Fibroblast of lung (primary cell): ENCODE data around the gene SH3GL2. TPM values are rescaled to one million over a fixed set of nuclear protein-coding genes. Genes with fewer than 3 reads are reported as not detected.

Experiments used
- DNase-seq, 2 donors: peaks; one replicate each; pipeline versions ENCODE4 v3.0.0 to v3.0.0-alpha.2; 2010; ENCODE audit warnings: low read depth in 2 of 2
- H2AFZ ChIP-seq: 2 replicates; pipeline ENCODE4 v1.5.1; 2012; ENCODE audit warnings: low read length, control low read depth, inconsistent platforms
- H3K27ac ChIP-seq: 2 replicates; pipeline ENCODE4 v1.5.1; 2011; ENCODE audit warnings: low read length, control low read depth; ENCODE audit not compliant: insufficient read depth
- H3K27me3 ChIP-seq: 2 replicates; pipeline ENCODE4 v1.5.1; 2011; ENCODE audit warnings: mild to moderate bottlenecking, low read length; ENCODE audit not compliant: control insufficient read depth, insufficient read depth
- H3K36me3 ChIP-seq: 2 replicates; pipeline ENCODE4 v1.5.1; 2011; ENCODE audit warnings: low read length; ENCODE audit not compliant: control insufficient read depth, insufficient read depth
- H3K4me1 ChIP-seq: 2 replicates; pipeline ENCODE4 v1.5.1; 2011; ENCODE audit warnings: low read length; ENCODE audit not compliant: control insufficient read depth, insufficient read depth; ENCODE audit errors: extremely low read depth
- H3K4me2 ChIP-seq: 2 replicates; pipeline ENCODE4 v1.5.1; 2011; ENCODE audit warnings: low read length, control low read depth; ENCODE audit not compliant: insufficient read depth; ENCODE audit errors: extremely low read depth
- H3K4me3 ChIP-seq, 4 experiments: fragments of 200-600 bp in 1 of 4; sonication (generic) in 1 of 4; replicated peaks in 1 of 4; 2 replicates each; pipeline ENCODE4 v1.5.1; 2011 to 2016; ENCODE audit warnings: low read length in 4 of 4, low read depth in 3 of 4, mild to moderate bottlenecking in 3 of 4, control low read depth in 2 of 4, inconsistent platforms in 1 of 4, mixed read lengths in 1 of 4; ENCODE audit not compliant: insufficient read depth in 1 of 4; ENCODE audit errors: control extremely low read depth in 1 of 4
- H3K79me2 ChIP-seq: 2 replicates; pipeline ENCODE4 v1.5.1; 2012; ENCODE audit warnings: mild to moderate bottlenecking, low read length, inconsistent platforms; ENCODE audit not compliant: control insufficient read depth, insufficient read depth
- H3K9ac ChIP-seq: 2 replicates; pipeline ENCODE4 v1.5.1; 2011; ENCODE audit warnings: mild to moderate bottlenecking, low read length, control low read depth; ENCODE audit not compliant: insufficient read depth
- H3K9me3 ChIP-seq: 2 replicates; pipeline ENCODE4 v1.5.1; 2012; ENCODE audit warnings: low read depth, low read length; ENCODE audit not compliant: control insufficient read depth, insufficient read depth
- H4K20me1 ChIP-seq: 2 replicates; pipeline ENCODE4 v1.5.1; 2011; ENCODE audit warnings: low read length; ENCODE audit not compliant: control insufficient read depth, insufficient read depth; ENCODE audit errors: extremely low read depth
- EZH2 ChIP-seq: IDR thresholded peaks from 2 replicates; pipeline ENCODE4 v1.5.1; 2012; ENCODE audit warnings: low read length, control low read depth, mild to moderate bottlenecking; ENCODE audit errors: missing control alignments
- polyA plus RNA-seq, 2 donors: library from polyadenylated mRNA; depleted of rRNA in 1 of 2; stranded (reverse) in 1 of 2; unstranded in 1 of 2; fragments of >200 nt; gene quantifications; 2 replicates each; pipeline ENCODE4 v1.2.1, GENCODE V29; 2011 to 2012; ENCODE audit warnings: missing spikeins in 1 of 2
- total RNA-seq: library from RNA; depleted of rRNA; stranded (reverse); fragments of >200 nt; gene quantifications from 2 replicates; pipeline ENCODE4 v1.2.1, GENCODE V29; 2014
- TF ChIP-seq, protein P1 (sequence below), 2 donors: IDR thresholded peaks in 1 of 2; conservative IDR thresholded peaks in 1 of 2; 1 replicate in 1 of 2; 2 replicates in 1 of 2; pipeline ENCODE4 v1.5.1; 2011 to 2012; ENCODE audit warnings: low read length in 2 of 2, control low read depth in 1 of 2, inconsistent platforms in 1 of 2, low read depth in 1 of 2, mild to moderate bottlenecking in 1 of 2

Gene SH3GL2
- total and polyA plus RNA-seq, 2 donors (not counting 1 experiment from before 2014, with no cell fraction given): 0.17 TPM; not detected in 1

DNA sequence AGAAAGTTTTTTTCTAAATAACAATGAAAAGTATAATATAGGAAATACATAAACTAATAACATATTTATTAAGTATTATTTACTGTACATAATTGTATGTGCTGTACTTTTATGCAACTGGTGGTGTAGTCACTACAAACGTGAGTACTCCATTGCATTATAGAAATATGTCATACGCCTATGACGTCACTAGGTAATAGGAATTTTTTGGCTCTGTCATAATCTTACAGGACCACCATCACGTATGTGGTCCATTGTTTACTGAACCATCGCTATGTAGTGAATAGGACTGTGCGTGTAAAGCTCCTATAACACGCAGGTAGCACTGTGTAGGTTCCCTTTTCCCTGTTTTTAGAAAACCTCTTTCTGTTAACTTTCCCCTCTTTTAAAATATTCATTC lies 255.0 kb downstream of the SH3GL2 start:
- H3K27me3 ChIP-seq: no peaks in the 10 kb centered on the region
- DNase-seq: no peak
- no peaks in the 10 kb centered on the region for H3K79me2 ChIP-seq
- no peaks in the 10 kb centered on the region for H4K20me1 ChIP-seq
- no peak overlapping the region for H3K27ac ChIP-seq
- no peak overlapping the region for H3K4me3 ChIP-seq
- H3K4me1 ChIP-seq: no peaks in the 10 kb centered on the region
- no peaks in the 10 kb centered on the region for H3K9me3 ChIP-seq
- no peaks in the 10 kb centered on the region for H3K36me3 ChIP-seq
- TF ChIP-seq, protein P1, sequence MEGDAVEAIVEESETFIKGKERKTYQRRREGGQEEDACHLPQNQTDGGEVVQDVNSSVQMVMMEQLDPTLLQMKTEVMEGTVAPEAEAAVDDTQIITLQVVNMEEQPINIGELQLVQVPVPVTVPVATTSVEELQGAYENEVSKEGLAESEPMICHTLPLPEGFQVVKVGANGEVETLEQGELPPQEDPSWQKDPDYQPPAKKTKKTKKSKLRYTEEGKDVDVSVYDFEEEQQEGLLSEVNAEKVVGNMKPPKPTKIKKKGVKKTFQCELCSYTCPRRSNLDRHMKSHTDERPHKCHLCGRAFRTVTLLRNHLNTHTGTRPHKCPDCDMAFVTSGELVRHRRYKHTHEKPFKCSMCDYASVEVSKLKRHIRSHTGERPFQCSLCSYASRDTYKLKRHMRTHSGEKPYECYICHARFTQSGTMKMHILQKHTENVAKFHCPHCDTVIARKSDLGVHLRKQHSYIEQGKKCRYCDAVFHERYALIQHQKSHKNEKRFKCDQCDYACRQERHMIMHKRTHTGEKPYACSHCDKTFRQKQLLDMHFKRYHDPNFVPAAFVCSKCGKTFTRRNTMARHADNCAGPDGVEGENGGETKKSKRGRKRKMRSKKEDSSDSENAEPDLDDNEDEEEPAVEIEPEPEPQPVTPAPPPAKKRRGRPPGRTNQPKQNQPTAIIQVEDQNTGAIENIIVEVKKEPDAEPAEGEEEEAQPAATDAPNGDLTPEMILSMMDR (conservative IDR thresholded peaks at IDR 0.05 in 1 of 2, IDR thresholded peaks at IDR 0.05 in 1 of 2; ENCODE audit: low read depth in 1 of 2, low read length in 2 of 2): no peak
- no peak for TF ChIP-seq EZH2
- H3K9ac ChIP-seq: no peak overlapping the region
- H2AFZ ChIP-seq: no peak overlapping the region
- no peak overlapping the region for H3K4me2 ChIP-seq

DNA sequence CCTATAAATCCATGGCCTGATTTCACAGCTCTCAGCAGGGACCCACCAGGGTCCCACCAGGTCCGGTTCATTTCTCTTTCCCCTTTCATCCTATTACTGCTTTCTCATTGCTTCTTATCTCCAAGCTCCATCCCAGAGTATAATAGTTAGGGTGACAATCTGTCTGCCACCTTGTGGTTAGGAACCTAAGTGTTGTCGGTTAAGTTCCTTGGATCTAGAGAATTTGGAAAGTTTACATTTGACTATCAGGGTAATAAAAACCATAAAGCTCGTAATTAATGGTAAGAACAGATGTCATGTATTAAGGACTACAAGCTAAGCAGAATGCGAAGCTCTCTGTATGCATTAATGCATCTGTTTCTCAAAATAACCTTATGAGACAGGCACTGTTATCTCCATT lies 259.1 kb downstream of the SH3GL2 start:
- H3K9me3 ChIP-seq: no peaks in the 10 kb centered on the region
- H3K4me3 ChIP-seq: no peak overlapping the region
- peak in 1 of 2 donors; percentile 2 for DNase-seq
- no peaks in the 10 kb centered on the region for H3K4me1 ChIP-seq
- H2AFZ ChIP-seq: no peak overlapping the region
- no peak for TF ChIP-seq EZH2
- TF ChIP-seq, protein P1 (conservative IDR thresholded peaks at IDR 0.05 in 1 of 2, IDR thresholded peaks at IDR 0.05 in 1 of 2; ENCODE audit: low read depth in 1 of 2, low read length in 2 of 2): no peak
- no peak overlapping the region for H3K9ac ChIP-seq
- H3K27me3 ChIP-seq: no peaks in the 10 kb centered on the region
- H3K79me2 ChIP-seq: no peaks in the 10 kb centered on the region
- H3K36me3 ChIP-seq: no peaks in the 10 kb centered on the region
- H3K4me2 ChIP-seq: no peak overlapping the region
- H4K20me1 ChIP-seq: no peaks in the 10 kb centered on the region
- no peak overlapping the region for H3K27ac ChIP-seq

DNA sequence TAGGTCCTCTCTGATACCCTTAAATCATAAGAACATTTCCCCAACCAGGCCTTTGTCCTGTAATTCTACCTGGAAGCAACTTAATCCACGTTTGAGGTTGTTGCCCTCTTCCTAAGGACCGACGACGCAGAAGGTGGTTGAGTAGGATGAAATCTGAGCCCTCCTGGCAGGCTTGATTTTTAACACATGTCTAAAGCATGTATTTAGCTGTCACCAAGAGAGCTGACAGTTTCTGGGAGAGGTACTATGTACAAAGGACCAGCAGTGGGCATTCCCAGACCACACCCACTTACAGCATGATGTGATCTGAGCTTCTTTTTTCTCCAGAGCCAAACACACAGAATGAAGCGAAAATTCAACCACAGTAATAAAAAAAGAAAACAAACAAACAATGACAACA lies 260.9 kb downstream of the SH3GL2 start:
- H3K4me1 ChIP-seq: no peaks in the 10 kb centered on the region
- TF ChIP-seq, protein P1 (conservative IDR thresholded peaks at IDR 0.05 in 1 of 2, IDR thresholded peaks at IDR 0.05 in 1 of 2; ENCODE audit: low read depth in 1 of 2, low read length in 2 of 2): no peak
- no peak overlapping the region for H3K9ac ChIP-seq
- no peak for DNase-seq
- no peak overlapping the region for H2AFZ ChIP-seq
- H3K79me2 ChIP-seq: no peaks in the 10 kb centered on the region
- H3K4me3 ChIP-seq: no peak overlapping the region
- H3K36me3 ChIP-seq: no peaks in the 10 kb centered on the region
- H4K20me1 ChIP-seq: no peaks in the 10 kb centered on the region
- H3K27ac ChIP-seq: no peak overlapping the region
- no peaks in the 10 kb centered on the region for H3K9me3 ChIP-seq
- no peak overlapping the region for H3K4me2 ChIP-seq
- H3K27me3 ChIP-seq: no peaks in the 10 kb centered on the region
